Gastrocnemius medialis (tissue), 4 donors: ENCODE measurements around the gene MANEA.

ENCODE experiments used
- POLR2A ChIP-seq, 2 donors: fragments of 450-650 bp; IDR thresholded peaks; one replicate each; pipeline ENCODE4 v1.6.1; 2017; ENCODE audit warnings: antibody characterized with exemption in 2 of 2, mild to moderate bottlenecking in 2 of 2, moderate library complexity in 2 of 2
- TF ChIP-seq, protein P1 (sequence below), 5 experiments: fragments of 450-650 bp in 3 of 5; fragments of 200-600 bp in 2 of 5; sonication (generic) in 2 of 5; IDR thresholded peaks in 4 of 5; conservative IDR thresholded peaks in 1 of 5; 1 replicate in 4 of 5; 2 replicates in 1 of 5; pipeline ENCODE4 v1.5.1; 2016 to 2019; ENCODE audit warnings: antibody characterized with exemption in 5 of 5, mild to moderate bottlenecking in 3 of 5, moderate library complexity in 3 of 5

DNA sequence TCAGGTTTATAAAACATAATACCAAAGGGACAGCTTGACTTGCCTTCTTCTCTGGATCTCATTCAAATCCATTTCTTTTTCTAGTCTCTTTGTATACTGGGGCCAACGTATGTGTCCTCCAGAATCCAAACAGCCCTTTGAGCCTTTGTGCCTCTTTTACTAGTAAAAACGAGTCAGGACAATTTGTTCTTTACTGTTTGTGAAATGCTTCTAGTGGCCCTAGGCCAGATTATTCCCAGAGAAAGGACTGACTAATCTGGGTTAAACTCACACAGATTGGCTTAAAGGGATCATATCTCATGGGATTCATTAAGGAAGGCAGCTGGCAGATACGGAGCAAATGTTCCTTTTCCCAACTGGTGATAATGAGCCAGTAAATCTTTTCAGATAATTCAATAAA is 32.1 kb upstream of the MANEA start:
- TF ChIP-seq, protein P1, sequence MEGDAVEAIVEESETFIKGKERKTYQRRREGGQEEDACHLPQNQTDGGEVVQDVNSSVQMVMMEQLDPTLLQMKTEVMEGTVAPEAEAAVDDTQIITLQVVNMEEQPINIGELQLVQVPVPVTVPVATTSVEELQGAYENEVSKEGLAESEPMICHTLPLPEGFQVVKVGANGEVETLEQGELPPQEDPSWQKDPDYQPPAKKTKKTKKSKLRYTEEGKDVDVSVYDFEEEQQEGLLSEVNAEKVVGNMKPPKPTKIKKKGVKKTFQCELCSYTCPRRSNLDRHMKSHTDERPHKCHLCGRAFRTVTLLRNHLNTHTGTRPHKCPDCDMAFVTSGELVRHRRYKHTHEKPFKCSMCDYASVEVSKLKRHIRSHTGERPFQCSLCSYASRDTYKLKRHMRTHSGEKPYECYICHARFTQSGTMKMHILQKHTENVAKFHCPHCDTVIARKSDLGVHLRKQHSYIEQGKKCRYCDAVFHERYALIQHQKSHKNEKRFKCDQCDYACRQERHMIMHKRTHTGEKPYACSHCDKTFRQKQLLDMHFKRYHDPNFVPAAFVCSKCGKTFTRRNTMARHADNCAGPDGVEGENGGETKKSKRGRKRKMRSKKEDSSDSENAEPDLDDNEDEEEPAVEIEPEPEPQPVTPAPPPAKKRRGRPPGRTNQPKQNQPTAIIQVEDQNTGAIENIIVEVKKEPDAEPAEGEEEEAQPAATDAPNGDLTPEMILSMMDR (IDR thresholded peaks at IDR 0.05 in 4 of 5, conservative IDR thresholded peaks at IDR 0.05 in 1 of 5): no peak
- no peak for TF ChIP-seq POLR2A (IDR thresholded peaks at IDR 0.05)
